HepG2 (cell line): ENCODE data around the gene TRMT1. TPM values are rescaled to one million over a fixed set of nuclear protein-coding genes. Genes with fewer than 3 reads are reported as not detected.

ENCODE experiments used
- ASH2L ChIP-seq: fragments of 300-600, 200-600 bp; sonication (generic); IDR thresholded peaks from 2 replicates; pipeline ENCODE4 v1.7.0; 2017; ENCODE audit warnings: low read depth, mild to moderate bottlenecking, moderate library complexity, mixed read lengths, low read length; ENCODE audit not compliant: insufficient read length
- ETV6 ChIP-seq: sonication (generic); formaldehyde crosslinking; conservative IDR thresholded peaks from 2 replicates; pipeline ENCODE4 v1.4.0; 2020; ENCODE audit warnings: missing genetic modification reagents
- RBFOX2 ChIP-seq: fragments of 200-400 bp; formaldehyde crosslinking; IDR thresholded peaks from 2 replicates; pipeline ENCODE4 v1.6.1; 2017; ENCODE audit warnings: low read depth, mild to moderate bottlenecking, low read length
- RBM22 ChIP-seq: fragments of 200-400 bp; formaldehyde crosslinking; optimal IDR thresholded peaks from 2 replicates; pipeline ENCODE3; 2017; ENCODE audit warnings: mild to moderate bottlenecking, low read length, moderate library complexity
- SRY ChIP-seq: sonication (generic); formaldehyde crosslinking; IDR thresholded peaks from 2 replicates; pipeline ENCODE4 v1.8.0; 2022; ENCODE audit warnings: mild to moderate bottlenecking, missing genetic modification reagents
- ZNF17 ChIP-seq: sonication (generic); formaldehyde crosslinking; IDR thresholded peaks from 2 replicates; pipeline ENCODE4 v1.5.0; 2020; ENCODE audit warnings: mild to moderate bottlenecking, missing genetic modification reagents
- ZNF382 ChIP-seq: sonication (generic); formaldehyde crosslinking; IDR thresholded peaks from 2 replicates; pipeline ENCODE4 v1.5.0; 2020; ENCODE audit warnings: missing genetic modification reagents, mild to moderate bottlenecking, borderline replicate concordance
- ZNF609 ChIP-seq: sonication (generic); formaldehyde crosslinking; IDR thresholded peaks from 2 replicates; pipeline ENCODE4 v1.4.0; 2020; ENCODE audit warnings: mild to moderate bottlenecking, missing genetic modification reagents, borderline replicate concordance
- ZNF781 ChIP-seq: sonication (generic); formaldehyde crosslinking; IDR thresholded peaks from 2 replicates; pipeline ENCODE4 v1.5.1; 2020; ENCODE audit warnings: borderline replicate concordance, mild to moderate bottlenecking, missing genetic modification reagents; ENCODE audit errors: not compliant biosample characterization
- ZNF790 ChIP-seq: sonication (generic); formaldehyde crosslinking; IDR thresholded peaks from 2 replicates; pipeline ENCODE4 v1.8.0; 2022; ENCODE audit warnings: missing genetic modification reagents, mild to moderate bottlenecking, borderline replicate concordance
- polyA plus RNA-seq, 8 experiments: library from polyadenylated mRNA; depleted of rRNA in 3 of 8; stranded (reverse) in 7 of 8; unstranded in 1 of 8; fragments of >200 nt; fragmentation: Illumina TruSeq in 4 of 8; extraction: Trizol in 4 of 8; gene quantifications; 2 replicates each; pipeline versions ENCODE4 v1.2.1 to v1.2.3, GENCODE V29; 2011 to 2016; ENCODE audit warnings: low read depth in 4 of 8, missing spikeins in 1 of 8, mixed read lengths in 1 of 8; ENCODE audit not compliant: insufficient read depth in 1 of 8
- total RNA-seq, 5 experiments: library from RNA; depleted of rRNA; stranded (reverse); fragments of >200 nt; fragmentation: Illumina TruSeq; extraction: Trizol; gene quantifications; 2 replicates each; pipeline ENCODE4 v1.2.3, GENCODE V29; 2016; ENCODE audit warnings: low read depth in 1 of 5
- TF ChIP-seq, protein P1 (sequence below): sonication (generic); formaldehyde crosslinking; IDR thresholded peaks from 2 replicates; pipeline ENCODE4 v1.5.1; 2020; ENCODE audit warnings: missing genetic modification reagents, mild to moderate bottlenecking, borderline replicate concordance
- TF ChIP-seq, protein P2 (sequence below): sonication (generic); formaldehyde crosslinking; IDR thresholded peaks from one replicate; pipeline ENCODE4 v1.5.1; 2020; ENCODE audit warnings: mild to moderate bottlenecking, missing genetic modification reagents; ENCODE audit errors: not compliant biosample characterization

TRMT1 gene
- total and polyA plus RNA-seq, 2 of the 13 experiments (the other 11 are each of a cell fraction or from before 2014, with no cell fraction given): 35.5 to 44.1 TPM

DNA sequence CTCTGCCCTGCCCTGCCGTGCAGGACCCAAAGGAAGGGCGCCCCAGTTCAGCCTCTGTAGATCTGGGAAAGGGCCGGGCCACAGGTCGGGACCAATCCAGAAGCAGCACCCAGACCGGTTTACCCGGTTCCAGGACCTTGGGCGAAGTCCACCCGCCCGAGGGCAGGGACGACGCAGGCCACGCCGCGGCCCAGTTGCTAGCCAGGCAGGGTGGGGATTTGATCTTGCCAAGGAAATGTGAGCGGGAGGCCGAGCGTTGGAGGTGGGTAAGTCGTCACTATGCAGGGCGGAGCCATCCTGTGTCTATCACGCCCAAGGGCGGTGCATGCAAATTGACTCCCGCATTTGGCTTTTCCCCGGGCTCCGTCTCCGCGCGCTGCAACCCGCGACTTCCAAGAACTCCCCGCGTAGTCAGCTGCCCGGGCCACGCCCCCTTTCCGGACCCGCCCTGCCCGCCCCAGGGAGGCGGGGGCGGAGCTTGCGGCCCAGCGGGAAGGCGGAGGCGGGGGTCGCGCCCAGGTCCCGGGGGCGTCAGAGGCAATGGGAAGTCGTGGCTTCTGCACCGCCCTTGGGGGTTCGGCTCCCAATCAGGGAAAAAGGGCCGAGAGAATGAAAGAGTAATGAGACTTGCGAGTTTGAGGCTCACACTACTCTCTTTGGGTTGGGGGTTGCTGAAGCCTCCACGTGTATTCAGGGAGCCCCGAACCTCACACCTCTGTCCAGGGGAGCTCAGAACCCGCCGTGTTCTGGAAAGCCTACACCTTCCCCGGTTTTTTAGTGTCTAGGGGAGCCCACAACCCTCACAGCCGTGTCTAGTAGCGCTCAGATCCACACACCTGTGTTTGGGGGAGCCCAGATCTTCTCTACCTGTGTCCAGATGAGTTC, 46.4 kb upstream of the TRMT1 start (continued):
- TF ChIP-seq ZNF609 (peak; percentile 83), ZNF17 (CRISPR knock-in tag) (no peak), ASH2L (peak; percentile 62), RBFOX2 (peak; percentile 87), ZNF382 (no peak), RBM22 (no peak), ZNF790 (CRISPR knock-in tag) (peak; percentile 48; the same call in 1 of the 2 replicates), SRY (CRISPR knock-in tag) (peak; percentile 40; the same call in 1 of the 2 replicates), ETV6 (CRISPR knock-in tag) (no peak; the same call in 1 of the 2 replicates), ZNF781 (CRISPR knock-in tag) (no peak)
- TF ChIP-seq, protein P1, sequence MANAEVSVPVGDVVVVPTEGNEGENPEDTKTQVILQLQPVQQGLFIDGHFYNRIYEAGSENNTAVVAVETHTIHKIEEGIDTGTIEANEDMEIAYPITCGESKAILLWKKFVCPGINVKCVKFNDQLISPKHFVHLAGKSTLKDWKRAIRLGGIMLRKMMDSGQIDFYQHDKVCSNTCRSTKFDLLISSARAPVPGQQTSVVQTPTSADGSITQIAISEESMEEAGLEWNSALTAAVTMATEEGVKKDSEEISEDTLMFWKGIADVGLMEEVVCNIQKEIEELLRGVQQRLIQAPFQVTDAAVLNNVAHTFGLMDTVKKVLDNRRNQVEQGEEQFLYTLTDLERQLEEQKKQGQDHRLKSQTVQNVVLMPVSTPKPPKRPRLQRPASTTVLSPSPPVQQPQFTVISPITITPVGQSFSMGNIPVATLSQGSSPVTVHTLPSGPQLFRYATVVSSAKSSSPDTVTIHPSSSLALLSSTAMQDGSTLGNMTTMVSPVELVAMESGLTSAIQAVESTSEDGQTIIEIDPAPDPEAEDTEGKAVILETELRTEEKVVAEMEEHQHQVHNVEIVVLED (CRISPR knock-in tag): peak; percentile 77
- TF ChIP-seq, protein P2, sequence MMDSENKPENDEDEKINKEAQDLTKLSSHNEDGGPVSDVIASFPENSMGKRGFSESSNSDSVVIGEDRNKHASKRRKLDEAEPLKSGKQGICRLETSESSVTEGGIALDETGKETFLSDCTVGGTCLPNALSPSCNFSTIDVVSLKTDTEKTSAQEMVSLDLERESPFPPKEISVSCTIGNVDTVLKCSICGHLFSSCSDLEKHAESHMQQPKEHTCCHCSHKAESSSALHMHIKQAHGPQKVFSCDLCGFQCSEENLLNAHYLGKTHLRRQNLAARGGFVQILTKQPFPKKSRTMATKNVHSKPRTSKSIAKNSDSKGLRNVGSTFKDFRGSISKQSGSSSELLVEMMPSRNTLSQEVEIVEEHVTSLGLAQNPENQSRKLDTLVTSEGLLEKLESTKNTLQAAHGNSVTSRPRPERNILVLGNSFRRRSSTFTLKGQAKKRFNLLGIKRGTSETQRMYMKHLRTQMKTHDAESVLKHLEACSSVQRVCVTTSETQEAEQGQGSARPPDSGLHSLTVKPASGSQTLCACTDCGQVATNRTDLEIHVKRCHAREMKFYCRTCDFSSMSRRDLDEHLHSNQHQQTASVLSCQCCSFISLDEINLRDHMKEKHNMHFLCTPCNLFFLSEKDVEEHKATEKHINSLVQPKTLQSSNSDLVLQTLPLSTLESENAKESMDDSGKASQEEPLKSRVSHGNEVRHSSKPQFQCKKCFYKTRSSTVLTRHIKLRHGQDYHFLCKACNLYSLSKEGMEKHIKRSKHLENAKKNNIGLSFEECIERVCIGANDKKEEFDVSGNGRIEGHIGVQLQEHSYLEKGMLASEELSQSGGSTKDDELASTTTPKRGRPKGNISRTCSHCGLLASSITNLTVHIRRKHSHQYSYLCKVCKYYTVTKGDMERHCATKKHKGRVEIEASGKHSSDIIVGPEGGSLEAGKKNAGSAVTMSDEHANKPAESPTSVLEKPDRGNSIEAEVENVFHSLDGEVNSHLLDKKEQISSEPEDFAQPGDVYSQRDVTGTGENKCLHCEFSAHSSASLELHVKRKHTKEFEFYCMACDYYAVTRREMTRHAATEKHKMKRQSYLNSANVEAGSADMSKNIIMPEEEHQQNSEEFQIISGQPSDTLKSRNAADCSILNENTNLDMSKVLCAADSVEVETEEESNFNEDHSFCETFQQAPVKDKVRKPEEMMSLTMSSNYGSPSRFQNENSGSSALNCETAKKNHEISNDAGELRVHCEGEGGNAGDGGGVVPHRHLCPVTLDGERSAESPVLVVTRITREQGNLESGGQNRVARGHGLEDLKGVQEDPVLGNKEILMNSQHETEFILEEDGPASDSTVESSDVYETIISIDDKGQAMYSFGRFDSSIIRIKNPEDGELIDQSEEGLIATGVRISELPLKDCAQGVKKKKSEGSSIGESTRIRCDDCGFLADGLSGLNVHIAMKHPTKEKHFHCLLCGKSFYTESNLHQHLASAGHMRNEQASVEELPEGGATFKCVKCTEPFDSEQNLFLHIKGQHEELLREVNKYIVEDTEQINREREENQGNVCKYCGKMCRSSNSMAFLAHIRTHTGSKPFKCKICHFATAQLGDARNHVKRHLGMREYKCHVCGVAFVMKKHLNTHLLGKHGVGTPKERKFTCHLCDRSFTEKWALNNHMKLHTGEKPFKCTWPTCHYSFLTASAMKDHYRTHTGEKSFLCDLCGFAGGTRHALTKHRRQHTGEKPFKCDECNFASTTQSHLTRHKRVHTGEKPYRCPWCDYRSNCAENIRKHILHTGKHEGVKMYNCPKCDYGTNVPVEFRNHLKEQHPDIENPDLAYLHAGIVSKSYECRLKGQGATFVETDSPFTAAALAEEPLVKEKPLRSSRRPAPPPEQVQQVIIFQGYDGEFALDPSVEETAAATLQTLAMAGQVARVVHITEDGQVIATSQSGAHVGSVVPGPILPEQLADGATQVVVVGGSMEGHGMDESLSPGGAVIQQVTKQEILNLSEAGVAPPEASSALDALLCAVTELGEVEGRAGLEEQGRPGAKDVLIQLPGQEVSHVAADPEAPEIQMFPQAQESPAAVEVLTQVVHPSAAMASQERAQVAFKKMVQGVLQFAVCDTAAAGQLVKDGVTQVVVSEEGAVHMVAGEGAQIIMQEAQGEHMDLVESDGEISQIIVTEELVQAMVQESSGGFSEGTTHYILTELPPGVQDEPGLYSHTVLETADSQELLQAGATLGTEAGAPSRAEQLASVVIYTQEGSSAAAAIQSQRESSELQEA (CRISPR knock-in tag): no peak
